GM19035 (cell line): ENCODE results near the gene CIART.
"Not testable (repeated sequence)": the region's sequence is repeated elsewhere in the genome, so short reads cannot be mapped to it uniquely, and the experiment has no call there.

Experiments used
- ATAC-seq: cut with Tn5 transposase; IDR thresholded peaks from one replicate; pipeline ENCODE4 v1.9.1; 2021; ENCODE audit not compliant: unreplicated experiment

CIART gene

DNA sequence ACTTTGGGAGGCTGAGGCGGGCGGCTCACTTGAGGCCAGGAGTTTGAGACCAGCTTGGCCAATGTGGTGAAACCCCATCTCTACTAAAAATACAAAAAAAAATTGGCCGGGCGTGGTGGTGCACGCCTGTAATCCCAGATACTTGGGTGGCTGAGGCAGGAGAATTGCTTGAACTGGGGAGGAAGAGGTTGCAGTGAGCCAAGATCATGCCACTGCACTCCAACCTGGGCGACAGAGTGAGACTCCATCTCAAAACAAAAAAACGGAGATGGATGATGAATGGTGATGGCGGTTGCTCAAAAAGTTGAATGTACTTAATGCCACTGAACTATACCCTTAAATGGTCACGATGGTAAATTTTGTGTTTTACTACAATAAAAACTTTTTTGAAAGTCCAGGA is 26.2 kb downstream of the CIART start:
- not testable (repeated sequence) for ATAC-seq

DNA sequence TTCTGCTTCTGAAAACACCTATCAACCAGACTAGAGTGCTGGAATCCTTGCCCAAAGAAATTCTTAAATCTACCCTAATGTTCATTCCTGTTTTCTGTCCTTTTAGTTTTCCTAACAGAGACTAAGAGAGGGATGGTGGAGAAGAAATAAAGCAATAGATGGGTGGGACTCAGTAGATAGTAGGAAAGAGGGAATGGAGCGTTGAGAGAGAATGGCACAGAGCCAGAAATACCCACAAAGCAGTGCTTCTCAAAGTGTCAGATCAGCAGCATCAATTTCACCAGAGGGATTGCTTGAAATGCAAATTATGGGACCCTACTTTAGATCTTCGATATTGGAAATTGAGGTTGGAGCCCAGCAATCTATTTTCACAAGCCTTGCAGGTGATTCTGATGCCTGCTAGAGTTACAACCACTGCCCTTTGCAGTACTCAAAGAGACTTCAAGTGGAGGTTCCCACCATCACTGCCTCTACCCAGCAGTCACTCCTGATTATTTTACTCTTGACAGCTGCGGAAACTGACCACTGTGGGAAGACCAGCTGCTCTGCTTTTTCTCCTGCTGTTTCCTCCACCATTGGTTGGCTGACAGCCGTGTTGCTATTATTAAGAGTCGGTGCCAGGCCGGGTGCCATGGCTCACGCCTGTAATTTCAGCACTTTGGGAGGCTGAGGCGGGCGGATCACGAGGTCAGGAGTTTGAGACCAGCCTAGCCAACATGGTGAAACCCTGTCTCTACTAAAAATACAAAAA is 27.6 kb downstream of the CIART start:
- ATAC-seq, result no peak

- ATAC-seq, result no peak
Observed at GRCh38 chr1:150311762-150312161, 29.4 kb downstream of the CIART start.

- ATAC-seq, result not testable (repeated sequence)
Observed at GRCh38 chr1:150314691-150315090, 32.3 kb downstream of the CIART start.

GRCh38 chr1:150320667-150320978 is 38.3 kb downstream of the CIART start:
- no peak for ATAC-seq

DNA sequence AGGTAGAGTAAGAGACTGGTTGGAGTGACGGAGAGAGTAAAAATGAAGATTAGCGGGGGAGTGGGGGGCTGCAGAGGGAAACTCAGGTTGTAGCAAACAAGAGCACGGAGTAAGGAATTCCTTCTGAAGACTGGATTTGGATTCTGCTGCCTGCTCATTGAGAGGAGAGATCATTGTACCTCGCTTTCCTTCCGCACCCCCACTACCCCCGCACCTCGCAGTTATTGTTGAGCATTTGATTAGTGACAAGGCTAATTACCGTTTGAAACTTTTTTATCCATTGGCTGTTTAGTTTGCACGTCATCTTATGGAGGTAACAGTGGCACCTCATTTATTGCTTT is 39.4 kb downstream of the CIART start:
- no peak for ATAC-seq

DNA sequence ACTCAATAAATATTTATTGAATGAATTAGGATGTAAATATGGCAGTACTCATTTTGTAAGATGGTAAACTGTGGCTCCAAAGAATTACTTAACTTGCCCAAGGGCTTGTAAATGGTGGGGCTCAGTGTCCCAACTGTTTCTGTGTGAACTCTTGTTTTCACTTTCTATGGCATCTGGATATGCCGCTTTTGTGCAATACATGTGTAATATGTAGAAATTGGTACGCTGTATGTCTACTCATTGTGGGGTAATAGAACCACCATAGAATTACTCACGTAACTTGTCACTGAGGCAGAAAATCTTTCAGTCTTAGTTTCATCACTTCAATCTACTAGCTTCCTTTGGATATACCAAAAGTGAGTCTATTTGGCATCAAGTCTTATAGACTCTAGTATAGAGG is 40.0 kb downstream of the CIART start:
- ATAC-seq, result no peak

DNA sequence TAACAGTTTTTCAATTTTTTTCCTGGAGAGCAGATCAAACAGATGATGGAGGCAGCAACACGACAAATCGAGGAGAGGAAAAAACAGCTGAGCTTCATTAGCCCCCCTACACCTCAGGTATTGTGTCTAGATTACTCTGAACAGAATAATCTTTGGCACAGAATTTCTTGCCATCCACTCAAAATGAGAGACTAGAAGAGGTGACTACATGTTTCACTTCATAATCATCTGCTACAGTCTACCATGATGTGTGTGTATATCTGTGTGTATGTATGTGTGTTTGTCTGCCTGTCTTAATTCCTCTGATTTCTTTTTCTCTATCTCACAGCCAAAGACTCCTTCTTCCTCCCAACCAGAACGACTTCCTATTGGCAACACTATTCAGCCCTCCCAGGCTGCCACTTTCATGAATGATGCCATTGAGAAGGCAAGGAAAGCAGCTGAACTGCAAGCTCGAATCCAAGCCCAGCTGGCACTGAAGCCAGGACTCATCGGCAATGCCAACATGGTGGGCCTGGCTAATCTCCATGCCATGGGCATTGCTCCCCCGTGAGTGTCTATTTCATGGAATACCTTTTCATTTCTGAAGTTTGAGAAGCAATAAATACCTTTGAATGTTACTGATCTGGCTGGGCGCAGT is 50.4 kb downstream of the CIART start:
- ATAC-seq, result no peak
